ENCODE results near the gene PDE6A. TPM values are rescaled to one million over a fixed set of nuclear protein-coding genes. Genes with fewer than 3 reads are reported as not detected.

The PDE6A gene
- total RNA-seq, 1 experiment from 2014 or later: 0.42 TPM

DNA sequence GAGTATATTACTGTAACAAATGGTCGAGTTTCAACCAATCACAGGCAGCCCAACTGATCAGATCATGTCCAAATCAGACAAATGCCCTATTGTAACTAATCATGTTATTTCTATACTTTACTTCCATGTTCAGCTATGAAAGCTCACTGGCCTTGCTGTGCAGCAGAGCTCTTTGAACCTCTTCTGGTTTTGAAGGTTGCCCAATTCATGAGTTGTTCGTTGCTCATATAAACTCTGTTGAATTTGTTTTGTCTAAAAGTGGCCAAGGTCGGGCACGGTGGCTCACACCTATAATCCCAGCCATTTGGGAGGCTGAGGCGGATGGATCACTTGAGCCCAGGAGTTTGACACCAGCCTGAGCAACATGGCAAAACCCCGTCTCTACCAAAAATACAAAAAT lies 21.6 kb downstream of the PDE6A start:
- Mint-ChIP-seq H3K27me3 (ENCODE audit: insufficient read depth, unreplicated experiment) (no peaks in the 10 kb centered on the region), H3K9me3 (ENCODE audit: unreplicated experiment) (no peaks in the 10 kb centered on the region), H3K27ac (ENCODE audit: low read depth, unreplicated experiment) (no peak overlapping the region), H3K36me3 (ENCODE audit: insufficient read depth, unreplicated experiment) (no peaks in the 10 kb centered on the region), H3K4me3 (ENCODE audit: unreplicated experiment) (no peak overlapping the region), H3K4me1 (ENCODE audit: insufficient read depth, unreplicated experiment) (peaks cover 24% of the 10 kb centered on the region)
- ChIA-PET CTCF (interaction anchor here (0.6 to 2.5 kb wide), 12 partner anchors 12 to 89 kb away, joined by 3 to 13 read pairs (median 3); no protein-coding TSS in a partner anchor), POLR2A (interaction anchor here (0.5 to 3.1 kb wide), 9 partner anchors 9 to 868 kb away, joined by 3 to 32 read pairs (median 5); no protein-coding TSS in a partner anchor)
- no peak for DNase-seq (ENCODE audit: unreplicated experiment)
- BruUV-seq (replicated peaks): no TSS peak
- TF ChIP-seq, protein P1, sequence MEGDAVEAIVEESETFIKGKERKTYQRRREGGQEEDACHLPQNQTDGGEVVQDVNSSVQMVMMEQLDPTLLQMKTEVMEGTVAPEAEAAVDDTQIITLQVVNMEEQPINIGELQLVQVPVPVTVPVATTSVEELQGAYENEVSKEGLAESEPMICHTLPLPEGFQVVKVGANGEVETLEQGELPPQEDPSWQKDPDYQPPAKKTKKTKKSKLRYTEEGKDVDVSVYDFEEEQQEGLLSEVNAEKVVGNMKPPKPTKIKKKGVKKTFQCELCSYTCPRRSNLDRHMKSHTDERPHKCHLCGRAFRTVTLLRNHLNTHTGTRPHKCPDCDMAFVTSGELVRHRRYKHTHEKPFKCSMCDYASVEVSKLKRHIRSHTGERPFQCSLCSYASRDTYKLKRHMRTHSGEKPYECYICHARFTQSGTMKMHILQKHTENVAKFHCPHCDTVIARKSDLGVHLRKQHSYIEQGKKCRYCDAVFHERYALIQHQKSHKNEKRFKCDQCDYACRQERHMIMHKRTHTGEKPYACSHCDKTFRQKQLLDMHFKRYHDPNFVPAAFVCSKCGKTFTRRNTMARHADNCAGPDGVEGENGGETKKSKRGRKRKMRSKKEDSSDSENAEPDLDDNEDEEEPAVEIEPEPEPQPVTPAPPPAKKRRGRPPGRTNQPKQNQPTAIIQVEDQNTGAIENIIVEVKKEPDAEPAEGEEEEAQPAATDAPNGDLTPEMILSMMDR (IDR thresholded peaks at IDR 0.05; ENCODE audit: unreplicated experiment): no peak
- intact Hi-C loops (cut with micrococcal nuclease): no loop called here

DNA sequence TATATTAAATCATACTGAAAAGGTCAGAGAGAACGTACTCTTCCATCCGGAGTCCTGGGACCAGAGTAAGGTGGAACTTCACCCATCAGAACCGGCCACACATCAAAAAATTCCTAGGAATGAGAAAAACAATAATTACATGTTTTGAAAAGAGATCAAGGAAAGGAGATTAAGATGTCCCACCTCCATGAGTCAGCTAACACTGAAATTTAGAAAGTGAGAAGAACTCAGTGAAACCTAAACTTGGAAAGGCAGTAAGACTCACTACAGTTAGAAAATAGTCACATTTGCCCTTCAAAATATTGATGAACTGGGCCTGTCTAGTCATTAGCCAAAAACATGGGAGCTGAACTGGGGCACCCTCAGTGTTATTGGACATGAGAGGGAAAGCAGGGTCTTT lies 23.0 kb downstream of the PDE6A start:
- intact Hi-C loops (cut with micrococcal nuclease): no loop called here

DNA sequence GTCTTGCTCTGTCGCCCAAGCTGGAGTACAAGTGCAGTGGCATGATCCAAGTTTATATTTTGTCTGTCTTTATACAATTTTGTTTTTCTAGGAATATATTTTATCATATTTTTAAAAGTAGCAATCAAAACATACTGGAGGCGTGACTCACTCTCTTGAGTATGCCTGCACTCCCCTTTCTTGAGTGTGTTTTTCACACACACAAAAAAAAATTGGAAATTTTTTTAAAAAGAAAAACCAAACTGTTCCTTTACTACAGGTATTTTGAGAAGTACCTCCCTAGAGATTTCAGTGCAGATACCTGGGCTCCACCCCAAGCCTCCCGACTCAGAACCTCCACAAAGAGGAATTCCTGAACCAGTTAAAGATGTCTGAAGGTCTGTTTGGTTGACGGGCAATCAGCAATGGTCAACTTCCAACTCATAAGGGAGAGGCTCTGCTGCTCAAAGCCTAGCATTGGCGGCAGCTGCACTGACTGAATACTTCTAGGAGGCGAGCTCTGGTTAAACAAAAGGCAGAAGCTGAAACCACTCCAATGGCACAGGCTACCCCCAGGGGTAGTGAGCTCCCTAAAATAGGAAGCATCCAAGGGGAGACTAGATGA lies 27.4 kb downstream of the PDE6A start:
- Mint-ChIP-seq H3K27me3 (ENCODE audit: insufficient read depth, unreplicated experiment) (no peaks in the 10 kb centered on the region), H3K4me3 (ENCODE audit: unreplicated experiment) (no peak overlapping the region), H3K36me3 (ENCODE audit: insufficient read depth, unreplicated experiment) (no peaks in the 10 kb centered on the region), H3K27ac (ENCODE audit: low read depth, unreplicated experiment) (peak overlapping the region; percentile 82), H3K9me3 (ENCODE audit: unreplicated experiment) (no peaks in the 10 kb centered on the region), H3K4me1 (ENCODE audit: insufficient read depth, unreplicated experiment) (peaks cover 70% of the 10 kb centered on the region)
- TF ChIP-seq, protein P1 (IDR thresholded peaks at IDR 0.05; ENCODE audit: unreplicated experiment): no peak
- CTCF ChIA-PET: interaction anchor here (0.6 to 3.9 kb wide), 13 partner anchors 11 to 1176 kb away, joined by 3 to 44 read pairs (median 4); partner anchors contain the start of gene SLC26A2
- intact Hi-C loops (cut with micrococcal nuclease): loop anchor here (2.0 kb wide), 1 partner anchor 22 kb away; no protein-coding TSS in a partner anchor
- BruUV-seq (replicated peaks): no TSS peak
- POLR2A ChIA-PET: interaction anchor here (0.8 to 8.1 kb wide), 11 partner anchors 10 to 356 kb away, joined by 3 to 96 read pairs (median 8); partner anchors contain the start of gene SLC26A2
- peak; percentile 59 for DNase-seq (ENCODE audit: unreplicated experiment)

More for the DNA sequence above, 23.0 kb downstream of the PDE6A start:
- Mint-ChIP-seq H3K27ac (ENCODE audit: low read depth, unreplicated experiment) (no peak overlapping the region), H3K36me3 (ENCODE audit: insufficient read depth, unreplicated experiment) (no peaks in the 10 kb centered on the region), H3K4me3 (ENCODE audit: unreplicated experiment) (no peak overlapping the region), H3K27me3 (ENCODE audit: insufficient read depth, unreplicated experiment) (no peaks in the 10 kb centered on the region), H3K9me3 (ENCODE audit: unreplicated experiment) (no peaks in the 10 kb centered on the region), H3K4me1 (ENCODE audit: insufficient read depth, unreplicated experiment) (peaks cover 38% of the 10 kb centered on the region)
- TF ChIP-seq, protein P1 (IDR thresholded peaks at IDR 0.05; ENCODE audit: unreplicated experiment): no peak
- ChIA-PET CTCF (interaction anchor here (0.6 to 1.0 kb wide), 4 partner anchors 16 to 83 kb away, joined by 3 to 5 read pairs (median 4); no protein-coding TSS in a partner anchor), POLR2A (interaction anchor here (1.1 to 3.1 kb wide), 4 partner anchors 9 to 38 kb away, joined by 4 to 32 read pairs (median 9); partner anchors contain the start of gene SLC26A2)
- BruUV-seq (replicated peaks): no TSS peak
- no peak for DNase-seq (ENCODE audit: unreplicated experiment)

DNA sequence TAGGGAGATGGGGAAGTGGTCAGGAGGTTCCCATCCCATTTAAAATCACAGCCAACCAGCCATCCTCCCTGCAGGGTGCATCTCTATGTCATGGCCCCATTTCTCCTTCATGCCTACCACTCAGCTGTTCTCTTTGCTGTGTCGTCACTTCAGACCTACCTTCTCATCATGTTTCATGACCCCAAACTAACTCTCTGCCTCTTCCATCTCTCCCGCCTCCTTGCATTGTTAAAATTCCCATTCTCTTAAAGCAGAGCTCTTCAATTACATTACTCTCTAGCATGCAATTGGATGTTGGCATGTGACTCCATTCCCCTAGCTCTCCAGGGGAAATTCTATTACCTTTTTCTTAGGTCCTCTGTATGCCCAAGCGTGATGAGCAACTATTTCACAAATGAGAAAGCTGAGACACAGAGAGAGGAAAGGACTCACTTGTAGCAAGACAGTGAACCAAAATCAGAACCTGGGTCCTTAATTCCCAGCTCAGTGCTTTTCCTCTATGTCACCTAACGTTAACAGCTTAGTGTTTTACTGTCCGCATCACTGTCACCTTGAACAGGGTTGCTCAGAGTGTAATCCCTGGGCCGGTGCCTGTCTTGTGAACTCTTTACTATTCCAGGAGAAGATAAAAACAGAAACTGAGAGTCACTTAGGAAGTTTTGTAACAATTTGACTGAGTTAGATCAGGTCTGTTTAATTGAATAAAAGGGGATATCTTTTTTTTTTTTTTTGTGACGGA lies 28.1 kb downstream of the PDE6A start:
- CTCF ChIA-PET: interaction anchor here (0.6 to 3.9 kb wide), 15 partner anchors 11 to 1176 kb away, joined by 3 to 44 read pairs (median 4); partner anchors contain the start of gene SLC26A2
- peak overlapping the region; percentile 82 for H3K27ac Mint-ChIP-seq (ENCODE audit: low read depth, unreplicated experiment)
- peaks cover 65% of the 10 kb centered on the region for H3K4me1 Mint-ChIP-seq (ENCODE audit: insufficient read depth, unreplicated experiment)
- intact Hi-C loops (cut with micrococcal nuclease): loop anchor here (2.0 kb wide), 1 partner anchor 22 kb away; no protein-coding TSS in a partner anchor
- POLR2A ChIA-PET: interaction anchor here (1.0 to 8.1 kb wide), 12 partner anchors 8 to 78 kb away, joined by 3 to 96 read pairs (median 9); partner anchors contain the start of gene SLC26A2
- TF ChIP-seq, protein P1 (IDR thresholded peaks at IDR 0.05; ENCODE audit: unreplicated experiment): no peak
- no peaks in the 10 kb centered on the region for H3K27me3 Mint-ChIP-seq (ENCODE audit: insufficient read depth, unreplicated experiment)
- no TSS peak for BruUV-seq (replicated peaks)
- no peaks in the 10 kb centered on the region for H3K9me3 Mint-ChIP-seq (ENCODE audit: unreplicated experiment)
- DNase-seq (ENCODE audit: unreplicated experiment): peak; percentile 56
- peak overlapping the region; percentile 6 for H3K4me3 Mint-ChIP-seq (ENCODE audit: unreplicated experiment)
- no peaks in the 10 kb centered on the region for H3K36me3 Mint-ChIP-seq (ENCODE audit: insufficient read depth, unreplicated experiment)

All from MCF 10A (cell line).